MM.1S (cell line): ENCODE measurements around the gene SLC26A11.

Source experiments
- DNase-seq: peaks from one replicate; pipeline ENCODE4 v3.0.0-alpha.2; 2015
- H2AFZ ChIP-seq: fragments of 300-600 bp; sonication (generic); 2 replicates; pipeline ENCODE4 v1.6.0; 2016; ENCODE audit warnings: antibody characterized with exemption, low read length
- H3F3A ChIP-seq: fragments of 300-600 bp; sonication (generic); 2 replicates; pipeline ENCODE4 v1.6.1; 2016; ENCODE audit warnings: mild to moderate bottlenecking, antibody characterized with exemption, low read length, moderate library complexity, mixed read lengths; ENCODE audit not compliant: insufficient read depth
- H3K27ac ChIP-seq: fragments of 300-600 bp; sonication (generic); 2 replicates; pipeline ENCODE4 v1.5.1; 2016; ENCODE audit warnings: mild to moderate bottlenecking, low read length
- H3K27me3 ChIP-seq: fragments of 300-600 bp; sonication (generic); replicated peaks from 2 replicates; pipeline ENCODE4 v1.6.0; 2016; ENCODE audit warnings: low read length; ENCODE audit not compliant: insufficient read depth
- H3K36me3 ChIP-seq: fragments of 300-600 bp; sonication (generic); replicated peaks from 2 replicates; pipeline ENCODE4 v1.6.1; 2016; ENCODE audit warnings: mild to moderate bottlenecking, low read length, mixed read lengths; ENCODE audit not compliant: insufficient read depth
- H3K4me1 ChIP-seq: fragments of 300-600 bp; sonication (generic); 2 replicates; pipeline ENCODE4 v1.6.1; 2016; ENCODE audit warnings: low read length, mixed read lengths
- H3K4me2 ChIP-seq: fragments of 300-600 bp; sonication (generic); 2 replicates; pipeline ENCODE4 v1.6.0; 2016; ENCODE audit warnings: low read depth, low read length
- H3K4me3 ChIP-seq: fragments of 300-600 bp; sonication (generic); 2 replicates; pipeline ENCODE4 v1.5.1; 2016; ENCODE audit warnings: low read length, mixed read lengths
- H3K79me2 ChIP-seq: fragments of 300-600 bp; sonication (generic); 2 replicates; pipeline ENCODE4 v1.6.1; 2016; ENCODE audit warnings: mixed run types, low read length, mixed read lengths
- H3K9ac ChIP-seq: fragments of 300-600 bp; sonication (generic); 2 replicates; pipeline ENCODE4 v1.6.1; 2016; ENCODE audit warnings: low read length, mixed read lengths
- H3K9me2 ChIP-seq: fragments of 300-600 bp; sonication (generic); replicated peaks from 2 replicates; pipeline ENCODE4 v1.6.1; 2016; ENCODE audit warnings: mild to moderate bottlenecking, low read length, mixed read lengths; ENCODE audit not compliant: insufficient read depth
- H3K9me3 ChIP-seq: fragments of 300-600 bp; sonication (generic); replicated peaks from 2 replicates; pipeline ENCODE4 v1.6.1; 2016; ENCODE audit warnings: mild to moderate bottlenecking, low read length, mixed read lengths; ENCODE audit not compliant: insufficient read depth
- H4K20me1 ChIP-seq: fragments of 300-600 bp; sonication (generic); 2 replicates; pipeline ENCODE4 v1.6.1; 2016; ENCODE audit warnings: mild to moderate bottlenecking, low read length, moderate library complexity, mixed read lengths; ENCODE audit not compliant: insufficient read depth
- EZH2 ChIP-seq: fragments of 300-600 bp; sonication (generic); optimal IDR thresholded peaks from 2 replicates; pipeline ENCODE3; 2017; ENCODE audit warnings: low read depth, mild to moderate bottlenecking, antibody characterized with exemption, low read length, mixed read lengths
- EZH2phosphoT487 ChIP-seq: fragments of 300-600 bp; sonication (generic); IDR thresholded peaks from 2 replicates; pipeline ENCODE4 v1.6.1; 2018; ENCODE audit warnings: antibody characterized with exemption, low read length
- TF ChIP-seq, protein P1 (sequence below): fragments of 300-600 bp; sonication (generic); IDR thresholded peaks from 2 replicates; pipeline ENCODE4 v1.5.1; 2016; ENCODE audit warnings: antibody characterized with exemption, low read length, mixed read lengths

The SLC26A11 gene

GRCh38 chr17:80228477-80228876 lies 8.2 kb downstream of the SLC26A11 start:
- H3K27me3 ChIP-seq = no peaks in the 10 kb centered on the region
- H3K36me3 ChIP-seq = no peaks in the 10 kb centered on the region
- no peaks in the 10 kb centered on the region for H3K79me2 ChIP-seq
- H3K9ac ChIP-seq = no peak overlapping the region
- H3F3A ChIP-seq = no peaks in the 10 kb centered on the region
- H2AFZ ChIP-seq = no peak overlapping the region
- H3K27ac ChIP-seq = no peak overlapping the region
- no peak for DNase-seq
- no peak overlapping the region for H3K4me2 ChIP-seq
- H3K9me2 ChIP-seq = no peaks in the 10 kb centered on the region
- TF ChIP-seq EZH2phosphoT487 = no peak
- TF ChIP-seq, protein P1, sequence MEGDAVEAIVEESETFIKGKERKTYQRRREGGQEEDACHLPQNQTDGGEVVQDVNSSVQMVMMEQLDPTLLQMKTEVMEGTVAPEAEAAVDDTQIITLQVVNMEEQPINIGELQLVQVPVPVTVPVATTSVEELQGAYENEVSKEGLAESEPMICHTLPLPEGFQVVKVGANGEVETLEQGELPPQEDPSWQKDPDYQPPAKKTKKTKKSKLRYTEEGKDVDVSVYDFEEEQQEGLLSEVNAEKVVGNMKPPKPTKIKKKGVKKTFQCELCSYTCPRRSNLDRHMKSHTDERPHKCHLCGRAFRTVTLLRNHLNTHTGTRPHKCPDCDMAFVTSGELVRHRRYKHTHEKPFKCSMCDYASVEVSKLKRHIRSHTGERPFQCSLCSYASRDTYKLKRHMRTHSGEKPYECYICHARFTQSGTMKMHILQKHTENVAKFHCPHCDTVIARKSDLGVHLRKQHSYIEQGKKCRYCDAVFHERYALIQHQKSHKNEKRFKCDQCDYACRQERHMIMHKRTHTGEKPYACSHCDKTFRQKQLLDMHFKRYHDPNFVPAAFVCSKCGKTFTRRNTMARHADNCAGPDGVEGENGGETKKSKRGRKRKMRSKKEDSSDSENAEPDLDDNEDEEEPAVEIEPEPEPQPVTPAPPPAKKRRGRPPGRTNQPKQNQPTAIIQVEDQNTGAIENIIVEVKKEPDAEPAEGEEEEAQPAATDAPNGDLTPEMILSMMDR = no peak
- no peak for TF ChIP-seq EZH2
- no peaks in the 10 kb centered on the region for H3K9me3 ChIP-seq
- H3K4me3 ChIP-seq = no peak overlapping the region
- no peaks in the 10 kb centered on the region for H3K4me1 ChIP-seq
- H4K20me1 ChIP-seq = no peaks in the 10 kb centered on the region

DNA sequence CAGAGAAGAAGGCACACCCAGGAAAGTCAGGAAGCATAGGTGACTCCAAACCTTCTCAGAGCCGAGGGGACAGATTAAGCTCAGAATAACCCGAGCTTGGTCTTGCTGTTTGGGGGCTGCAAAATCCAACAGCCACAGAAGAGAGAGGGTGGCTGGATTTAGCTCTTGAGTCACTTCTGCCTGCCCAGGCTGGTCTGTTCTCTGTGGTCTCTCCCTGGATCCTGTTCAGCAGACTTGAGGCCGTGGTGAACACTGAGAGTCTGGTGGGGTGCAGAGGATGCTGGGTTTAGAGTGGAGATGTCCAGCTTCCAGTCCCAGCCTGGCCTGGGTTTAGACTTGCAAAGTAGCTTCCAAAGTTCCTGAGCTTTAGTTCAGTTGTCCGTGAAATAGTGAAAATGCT lies 8.8 kb downstream of the SLC26A11 start:
- Histone ChIP-seq H3K9me2 (no peaks in the 10 kb centered on the region), H3K36me3 (no peaks in the 10 kb centered on the region), H4K20me1 (no peaks in the 10 kb centered on the region), H3K79me2 (no peaks in the 10 kb centered on the region), H3K27me3 (no peaks in the 10 kb centered on the region), H3K27ac (no peak overlapping the region), H2AFZ (no peak overlapping the region), H3F3A (no peaks in the 10 kb centered on the region), H3K9me3 (no peaks in the 10 kb centered on the region), H3K4me1 (no peaks in the 10 kb centered on the region), H3K4me3 (no peak overlapping the region), H3K9ac (no peak overlapping the region), H3K4me2 (no peak overlapping the region)
- no peak for DNase-seq
- TF ChIP-seq, protein P1 = no peak
- TF ChIP-seq EZH2 (no peak), EZH2phosphoT487 (no peak)

DNA sequence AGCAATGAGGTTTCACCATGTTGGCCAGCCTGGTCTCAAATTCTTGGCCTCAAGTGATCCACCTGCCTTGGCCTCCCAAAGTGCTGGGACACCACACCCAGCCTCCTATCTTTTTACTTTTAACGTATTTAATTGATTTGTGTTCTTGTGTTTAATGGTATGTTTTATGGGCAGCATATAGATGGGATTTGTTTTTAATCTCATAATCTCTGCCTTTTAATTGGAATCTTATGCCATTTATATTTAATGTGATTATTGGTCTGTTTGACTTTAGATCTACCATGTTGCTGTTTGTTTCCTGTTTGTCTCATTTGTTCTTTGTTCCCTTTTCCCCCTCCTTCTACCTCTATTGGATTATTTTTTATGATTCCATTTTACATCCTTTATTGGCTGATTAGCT lies 12.2 kb downstream of the SLC26A11 start:
- Histone ChIP-seq H3K4me2 (no peak overlapping the region), H4K20me1 (no peaks in the 10 kb centered on the region), H3K9me3 (no peaks in the 10 kb centered on the region), H3K9me2 (no peaks in the 10 kb centered on the region), H3K4me3 (no peak overlapping the region), H3K4me1 (no peaks in the 10 kb centered on the region), H2AFZ (no peak overlapping the region), H3K9ac (no peak overlapping the region), H3K27me3 (no peaks in the 10 kb centered on the region), H3K36me3 (no peaks in the 10 kb centered on the region), H3K27ac (no peak overlapping the region), H3F3A (no peaks in the 10 kb centered on the region), H3K79me2 (no peaks in the 10 kb centered on the region)
- DNase-seq = no peak
- TF ChIP-seq EZH2 = no peak
- no peak for TF ChIP-seq EZH2phosphoT487

GRCh38 chr17:80233202-80233601 lies 13.0 kb downstream of the SLC26A11 start:
- H4K20me1 ChIP-seq = no peaks in the 10 kb centered on the region
- H3K4me3 ChIP-seq = no peak overlapping the region
- no peak overlapping the region for H3K9ac ChIP-seq
- H3K36me3 ChIP-seq = no peaks in the 10 kb centered on the region
- TF ChIP-seq EZH2 (no peak), EZH2phosphoT487 (no peak)
- TF ChIP-seq, protein P1 = no peak
- H3K79me2 ChIP-seq = no peaks in the 10 kb centered on the region
- no peak overlapping the region for H3K27ac ChIP-seq
- H2AFZ ChIP-seq = no peak overlapping the region
- H3K27me3 ChIP-seq = no peaks in the 10 kb centered on the region
- H3F3A ChIP-seq = no peaks in the 10 kb centered on the region
- no peaks in the 10 kb centered on the region for H3K4me1 ChIP-seq
- no peak for DNase-seq
- no peaks in the 10 kb centered on the region for H3K9me2 ChIP-seq
- H3K9me3 ChIP-seq = no peaks in the 10 kb centered on the region
- H3K4me2 ChIP-seq = no peak overlapping the region
